Prostate gland (tissue), 2 donors: ENCODE measurements around the gene NRF1. TPM values are rescaled to one million over a fixed set of nuclear protein-coding genes. Genes with fewer than 3 reads are reported as not detected.

Experiments
- DNase-seq: peaks from one replicate; pipeline ENCODE4 v3.0.0-alpha.2; 2019; ENCODE audit warnings: low spot score
- H3K27ac ChIP-seq, 2 donors: fragments of 200-600 bp; sonication (generic); 2 replicates each; pipeline ENCODE4 v1.5.1; 2017 to 2019
- H3K27me3 ChIP-seq: fragments of 200-600 bp; sonication (generic); replicated peaks from 2 replicates; pipeline ENCODE4 v1.5.1; 2019; ENCODE audit not compliant: insufficient read depth
- H3K36me3 ChIP-seq, 2 donors: fragments of 200-600 bp; sonication (generic); 1 replicate in 1 of 2; 2 replicates in 1 of 2; pipeline versions ENCODE4 v1.5.1 to v1.8.1; 2017 to 2019
- H3K4me1 ChIP-seq: fragments of 200-600 bp; sonication (generic); replicated peaks from 2 replicates; pipeline ENCODE4 v1.5.1; 2019
- H3K4me3 ChIP-seq, 2 donors: fragments of 200-600 bp; sonication (generic); 2 replicates each; pipeline ENCODE4 v1.5.1; 2017 to 2019
- H3K9me3 ChIP-seq: fragments of 200-600 bp; sonication (generic); 2 replicates; pipeline ENCODE4 v1.5.1; 2017
- CTCF ChIP-seq, 4 experiments: fragments of 200-600 bp in 2 of 4; fragments of 450-650 bp in 2 of 4; sonication (generic) in 2 of 4; IDR thresholded peaks; 1 replicate in 3 of 4; 2 replicates in 1 of 4; pipeline ENCODE4 v1.5.1; 2016 to 2019; ENCODE audit warnings: antibody characterized with exemption in 4 of 4, mild to moderate bottlenecking in 2 of 4, moderate library complexity in 2 of 4
- POLR2A ChIP-seq: fragments of 450-650 bp; IDR thresholded peaks from one replicate; pipeline ENCODE4 v1.6.1; 2016; ENCODE audit warnings: antibody characterized with exemption, mild to moderate bottlenecking
- POLR2AphosphoS5 ChIP-seq: sonication (generic); formaldehyde crosslinking; IDR thresholded peaks from one replicate; pipeline ENCODE4 v1.6.1; 2017; ENCODE audit warnings: antibody characterized with exemption
- WGBS: methylation state at CpG from one replicate; pipeline ENCODE4 v1.1.5; 2018; 5-methylcytosine and 5-hydroxymethylcytosine counted together
- intact Hi-C: fragments of 100-400 bp; cut with DNase I; formaldehyde crosslinking; loops from one replicate; pipeline ENCODE4 v1.14.2; 2022
- total RNA-seq, 2 donors: library from RNA; depleted of rRNA; stranded (reverse); fragments of >200 nt; gene quantifications; one replicate each; pipeline ENCODE4 v1.1.0, GENCODE V29; 2016

Gene NRF1
- total RNA-seq, 2 donors from 2014 or later, result 22.3 to 27.0 TPM

- Histone ChIP-seq H3K9me3 (no peaks in the 10 kb centered on the region), H3K27ac (no peak overlapping the region), H3K27me3 (no peaks in the 10 kb centered on the region), H3K36me3 (no peaks in the 10 kb centered on the region), H3K4me3 (no peak overlapping the region), H3K4me1 (no peaks in the 10 kb centered on the region)
- no peak for TF ChIP-seq CTCF (IDR thresholded peaks at IDR 0.05)
- TF ChIP-seq POLR2AphosphoS5, result no peak
- no peak for TF ChIP-seq POLR2A
- WGBS, result 74% methylated on average over 5 of the region's 5 CpGs
- no peak for DNase-seq
- intact Hi-C loops, result no loop called here
These were observed 40.3 kb upstream of the NRF1 start for GRCh38 chr7:129571201-129571600.

- intact Hi-C loops, result no loop called here
- Histone ChIP-seq H3K4me3 (no peak overlapping the region), H3K9me3 (no peaks in the 10 kb centered on the region), H3K36me3 (no peaks in the 10 kb centered on the region), H3K4me1 (no peaks in the 10 kb centered on the region), H3K27me3 (no peaks in the 10 kb centered on the region), H3K27ac (no peak overlapping the region)
- 94% methylated on average over 5 of the region's 5 CpGs for WGBS
- no peak for DNase-seq
- no peak for TF ChIP-seq POLR2A
- TF ChIP-seq CTCF (IDR thresholded peaks at IDR 0.05), result no peak
- TF ChIP-seq POLR2AphosphoS5, result no peak
These were observed 39.3 kb upstream of the NRF1 start for GRCh38 chr7:129572205-129572604.

GRCh38 chr7:129574487-129574886 lies 37.0 kb upstream of the NRF1 start:
- H3K9me3 ChIP-seq, result no peaks in the 10 kb centered on the region
- no peaks in the 10 kb centered on the region for H3K27me3 ChIP-seq
- TF ChIP-seq POLR2A (no peak), CTCF (IDR thresholded peaks at IDR 0.05) (no peak), POLR2AphosphoS5 (no peak)
- no peaks in the 10 kb centered on the region for H3K36me3 ChIP-seq
- no peak overlapping the region for H3K4me3 ChIP-seq
- 64% methylated on average over 3 of the region's 3 CpGs for WGBS
- H3K4me1 ChIP-seq, result no peaks in the 10 kb centered on the region
- no peak overlapping the region for H3K27ac ChIP-seq
- intact Hi-C loops, result no loop called here
- no peak for DNase-seq

- TF ChIP-seq POLR2A, result no peak
- no peak for TF ChIP-seq CTCF (IDR thresholded peaks at IDR 0.05)
- TF ChIP-seq POLR2AphosphoS5, result no peak
- no peaks in the 10 kb centered on the region for H3K36me3 ChIP-seq
- H3K4me1 ChIP-seq, result no peaks in the 10 kb centered on the region
- no peak for DNase-seq
- H3K4me3 ChIP-seq, result no peak overlapping the region
- intact Hi-C loops, result no loop called here
- H3K9me3 ChIP-seq, result no peaks in the 10 kb centered on the region
- no peaks in the 10 kb centered on the region for H3K27me3 ChIP-seq
- no peak overlapping the region for H3K27ac ChIP-seq
- WGBS, result 89% methylated on average over 7 of the region's 7 CpGs
These were observed 35.8 kb upstream of the NRF1 start for GRCh38 chr7:129575699-129576098.

GRCh38 chr7:129576138-129576537 lies 35.4 kb upstream of the NRF1 start:
- no peak for TF ChIP-seq POLR2AphosphoS5
- TF ChIP-seq CTCF (IDR thresholded peaks at IDR 0.05), result no peak
- TF ChIP-seq POLR2A, result no peak
- Histone ChIP-seq H3K36me3 (no peaks in the 10 kb centered on the region), H3K4me1 (no peaks in the 10 kb centered on the region), H3K9me3 (no peaks in the 10 kb centered on the region), H3K27me3 (no peaks in the 10 kb centered on the region), H3K27ac (no peak overlapping the region), H3K4me3 (no peak overlapping the region)
- intact Hi-C loops, result no loop called here
- no peak for DNase-seq
- WGBS, result 94% methylated on average over 2 of the region's 2 CpGs
